ENCODE results near the gene MORN1. TPM values are rescaled to one million over a fixed set of nuclear protein-coding genes. Genes with fewer than 3 reads are reported as not detected.

MORN1 gene
- total and polyA plus RNA-seq, 2 experiments from 2014 or later = 4.8 to 11.1 TPM

GRCh38 chr1:2334883-2335534, 56.3 kb downstream of the MORN1 start:
- Histone ChIP-seq H3K27me3 (ENCODE audit: insufficient read depth) (no peaks in the 10 kb centered on the region), H3K36me3 (ENCODE audit: insufficient read depth) (no peaks in the 10 kb centered on the region), H3K79me2 (replicated peaks; ENCODE audit: insufficient read depth) (no peaks in the 10 kb centered on the region), H2AFZ (no peak overlapping the region), H4K20me1 (replicated peaks; ENCODE audit: insufficient read depth) (no peaks in the 10 kb centered on the region), H3F3A (replicated peaks; ENCODE audit: low read depth) (no peaks in the 10 kb centered on the region), H3K9me2 (ENCODE audit: insufficient read depth) (no peaks in the 10 kb centered on the region), H3K4me3 (no peak overlapping the region), H3K27ac (ENCODE audit: low read depth) (no peak overlapping the region), H3K4me2 (no peak overlapping the region), H3K4me1 (ENCODE audit: insufficient read depth) (no peaks in the 10 kb centered on the region)
- Mint-ChIP-seq H3K4me3 (no peak overlapping the region), H3K36me3 (ENCODE audit: low read depth) (peaks cover 8% of the 10 kb centered on the region; the same call in 1 of the 3 replicates), H3K27ac (no peak overlapping the region; the same call in 1 of the 2 replicates), H3K4me1 (no peaks in the 10 kb centered on the region), H3K9me3 (peaks cover 11% of the 10 kb centered on the region), H3K27me3 (ENCODE audit: insufficient read depth, low read depth, poor library complexity) (peaks cover 4% of the 10 kb centered on the region)
- ATAC-seq (no peak), DNase-seq (ENCODE audit: low spot score) (no peak)
- TF ChIP-seq CREB1 (CRISPR knock-in tag; IDR thresholded peaks at IDR 0.05; ENCODE audit: low read depth) = no peak
- TF ChIP-seq JUNB (IDR thresholded peaks at IDR 0.05; ENCODE audit: unreplicated experiment) = no peak
- TF ChIP-seq EZH2phosphoT487 (IDR thresholded peaks at IDR 0.05; ENCODE audit: unreplicated experiment) = no peak
- TF ChIP-seq ZNF114 (CRISPR knock-in tag; IDR thresholded peaks at IDR 0.05) = no peak
- TF ChIP-seq ETS1 (IDR thresholded peaks at IDR 0.05) = no peak
- TF ChIP-seq POLR2AphosphoS5 (IDR thresholded peaks at IDR 0.05; ENCODE audit: low read depth) = no peak
- TF ChIP-seq ZNF331 (CRISPR knock-in tag; IDR thresholded peaks at IDR 0.05; ENCODE audit: low read depth) = no peak
- TF ChIP-seq ZNF462 (CRISPR knock-in tag; IDR thresholded peaks at IDR 0.05) = no peak
- TF ChIP-seq REST (IDR thresholded peaks at IDR 0.05; ENCODE audit: unreplicated experiment) = no peak
- no peak for TF ChIP-seq EZH2 (IDR thresholded peaks at IDR 0.05; ENCODE audit: low read depth, unreplicated experiment)
- no peak for TF ChIP-seq CTCF (conservative IDR thresholded peaks at IDR 0.05; ENCODE audit: low read depth in 2 of 2)
- no peak for TF ChIP-seq NANOG (IDR thresholded peaks at IDR 0.05; ENCODE audit: borderline replicate concordance)

All from GM23338 (cell line).